ENCODE results near the gene MECP2.

MECP2 gene

GRCh38 chrX:154084449-154085300 lies 12.8 kb downstream of the MECP2 start:
- no peak for DNase-seq (ENCODE audit: low read depth)
- TF ChIP-seq CTCF (IDR thresholded peaks at IDR 0.05; ENCODE audit: low read depth, low read length, missing control alignments) = no peak
- no peak overlapping the region for H3K4me3 ChIP-seq (ENCODE audit: low read depth, low read length)

DNA sequence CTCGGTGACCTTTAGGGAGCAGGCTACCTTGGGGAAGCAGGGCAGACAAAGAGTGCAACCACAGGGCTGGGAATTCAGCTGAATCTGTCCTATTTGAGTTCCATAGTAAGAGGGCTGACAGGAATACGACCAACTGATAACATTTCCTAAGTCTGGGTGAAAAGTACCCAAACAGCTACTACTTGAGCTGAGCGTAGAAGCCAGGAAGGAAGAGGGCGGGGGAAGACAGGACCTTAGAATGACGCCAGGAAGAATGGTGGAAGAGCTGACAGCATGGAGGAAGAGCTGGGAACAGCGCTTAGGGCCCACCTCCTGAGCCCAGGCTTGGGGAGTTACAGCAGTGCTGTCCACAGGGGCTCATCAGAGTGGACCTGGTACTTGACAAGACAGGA lies 14.4 kb downstream of the MECP2 start:
- no peak for DNase-seq (ENCODE audit: low read depth)
- H3K4me3 ChIP-seq (ENCODE audit: low read depth, low read length) = no peak overlapping the region
- TF ChIP-seq CTCF (IDR thresholded peaks at IDR 0.05; ENCODE audit: low read depth, low read length, missing control alignments) = no peak

GRCh38 chrX:154082396-154083125 lies 15.0 kb downstream of the MECP2 start:
- DNase-seq (ENCODE audit: low read depth) = no peak
- TF ChIP-seq CTCF (IDR thresholded peaks at IDR 0.05; ENCODE audit: low read depth, low read length, missing control alignments) = no peak
- H3K4me3 ChIP-seq (ENCODE audit: low read depth, low read length) = no peak overlapping the region

DNA sequence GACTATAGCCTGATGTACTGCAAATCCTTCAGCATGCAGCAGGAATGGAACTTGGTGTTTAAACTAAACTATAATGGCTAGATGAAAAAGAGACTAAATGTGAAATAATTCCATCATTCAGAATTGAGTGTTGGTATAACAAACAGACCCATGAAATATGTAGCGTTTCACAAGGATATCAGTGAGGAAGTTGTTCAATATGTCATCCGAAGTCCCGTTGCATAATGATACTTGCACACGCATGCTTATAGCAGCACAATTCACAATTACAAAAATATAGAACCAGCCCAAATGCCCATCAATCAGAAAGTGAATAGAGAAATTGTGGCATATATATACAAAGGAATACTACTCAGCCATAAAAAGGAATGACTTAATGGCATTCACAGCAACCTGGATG lies 20.4 kb downstream of the MECP2 start:
- DNase-seq (ENCODE audit: low read depth) = no peak
- no peak overlapping the region for H3K4me3 ChIP-seq (ENCODE audit: low read depth, low read length)
- TF ChIP-seq CTCF (IDR thresholded peaks at IDR 0.05; ENCODE audit: low read depth, low read length, missing control alignments) = no peak

- no peak overlapping the region for H3K4me3 ChIP-seq (ENCODE audit: low read depth, low read length)
- no peak for DNase-seq (ENCODE audit: low read depth)
- TF ChIP-seq CTCF (IDR thresholded peaks at IDR 0.05; ENCODE audit: low read depth, low read length, missing control alignments) = no peak
These were observed 23.3 kb downstream of the MECP2 start for GRCh38 chrX:154074199-154074598.

DNA sequence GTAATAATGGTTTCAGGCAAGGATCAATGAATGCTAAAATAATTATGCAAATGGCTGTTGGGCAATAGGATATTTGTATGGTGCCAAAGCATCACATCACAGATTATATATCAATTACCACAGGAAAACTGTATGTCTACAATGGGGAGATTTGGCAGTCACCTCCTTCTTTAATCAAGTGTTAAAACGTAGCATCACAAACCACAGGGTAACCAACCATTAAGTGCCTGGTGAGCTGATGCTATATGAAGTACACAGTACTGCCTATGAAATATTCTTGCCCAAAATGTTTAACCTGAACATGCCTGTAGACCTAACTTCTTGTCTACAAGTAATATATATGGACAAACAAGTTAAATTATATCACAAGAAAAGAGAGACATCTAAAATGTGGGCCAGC lies 25.3 kb downstream of the MECP2 start:
- no peak overlapping the region for H3K4me3 ChIP-seq (ENCODE audit: low read depth, low read length)
- no peak for DNase-seq (ENCODE audit: low read depth)
- TF ChIP-seq CTCF (IDR thresholded peaks at IDR 0.05; ENCODE audit: low read depth, low read length, missing control alignments) = no peak

Data from GM12864 (cell line).